NCI-H146 treated with DMSO at 0.1 percent for 48 hours (cell line): ENCODE measurements around the gene ZFYVE1.
"Not testable (repeated sequence)": the region's sequence is repeated elsewhere in the genome, so short reads cannot be mapped to it uniquely, and the experiment has no call there.

Experiments
- DNase-seq: peaks from one replicate; lab custom pipeline; 2025; ENCODE audit not compliant: unreplicated experiment; lab: John Stamatoyannopoulos, UW

Gene ZFYVE1

GRCh38 chr14:72961579-72962335, 65.1 kb downstream of the ZFYVE1 start:
- no peak for DNase-seq

- not testable (repeated sequence) for DNase-seq
These were observed 65.9 kb downstream of the ZFYVE1 start for GRCh38 chr14:72961016-72961415.

- DNase-seq, result no peak
These were observed 68.4 kb downstream of the ZFYVE1 start for GRCh38 chr14:72958548-72958947.

- no peak for DNase-seq
These were observed 69.7 kb downstream of the ZFYVE1 start for GRCh38 chr14:72957213-72957612.

GRCh38 chr14:72956741-72957140, 70.2 kb downstream of the ZFYVE1 start:
- not testable (repeated sequence) for DNase-seq

GRCh38 chr14:72952171-72952570, 74.7 kb downstream of the ZFYVE1 start:
- DNase-seq, result no peak

- DNase-seq, result no peak
These were observed 78.3 kb downstream of the ZFYVE1 start for GRCh38 chr14:72948481-72949138.

GRCh38 chr14:72947366-72948160, 79.3 kb downstream of the ZFYVE1 start:
- no peak for DNase-seq

GRCh38 chr14:72946491-72946890, 80.4 kb downstream of the ZFYVE1 start:
- no peak for DNase-seq

- DNase-seq, result no peak
These were observed 81.4 kb downstream of the ZFYVE1 start for GRCh38 chr14:72945356-72946027.

- no peak for DNase-seq
These were observed 83.0 kb downstream of the ZFYVE1 start for GRCh38 chr14:72943876-72944430.

- no peak for DNase-seq
These were observed 84.0 kb downstream of the ZFYVE1 start for GRCh38 chr14:72942934-72943333.

- no peak for DNase-seq
These were observed 85.5 kb downstream of the ZFYVE1 start for GRCh38 chr14:72941286-72941985.

GRCh38 chr14:72939630-72940029, 87.3 kb downstream of the ZFYVE1 start:
- DNase-seq, result no peak

GRCh38 chr14:72932893-72933292, 94.0 kb downstream of the ZFYVE1 start:
- no peak for DNase-seq

- no peak for DNase-seq
These were observed 97.4 kb downstream of the ZFYVE1 start for GRCh38 chr14:72929316-72930080.

- no peak for DNase-seq
These were observed 98.0 kb downstream of the ZFYVE1 start for GRCh38 chr14:72928872-72929271.

- DNase-seq, result peak; percentile 91
These were observed 100.4 kb downstream of the ZFYVE1 start, which contains the start of gene DCAF4 for GRCh38 chr14:72926292-72927028. TSS of gene DCAF4 (plus strand) at chr14:72926464. CDS start at chr14:72937979, 11,515 bp downstream.

- no peak for DNase-seq
These were observed 101.1 kb downstream of the ZFYVE1 start for GRCh38 chr14:72925815-72926291.
